Mesendoderm (in vitro differentiated cells): Measurements from ENCODE around the gene ST3GAL6.

Source experiments
- DNase-seq: peaks from one replicate; pipeline ENCODE4 v3.0.0; 2013
- H2AK5ac ChIP-seq: 2 replicates; pipeline ENCODE4 v1.6.1; 2013; ENCODE audit warnings: low read length, inconsistent platforms
- H2BK120ac ChIP-seq: 2 replicates; pipeline ENCODE4 v1.6.1; 2013; ENCODE audit warnings: low read depth, mild to moderate bottlenecking, low read length, moderate library complexity, mixed read lengths
- H2BK15ac ChIP-seq: replicated peaks from 2 replicates; pipeline ENCODE4 v1.6.1; 2013; ENCODE audit warnings: low read depth, mild to moderate bottlenecking, moderate library complexity
- H2BK5ac ChIP-seq: 2 replicates; pipeline ENCODE4 v1.6.1; 2013; ENCODE audit warnings: low read length, inconsistent platforms
- H3K18ac ChIP-seq: 2 replicates; pipeline ENCODE4 v1.6.1; 2013; ENCODE audit warnings: mild to moderate bottlenecking, low read length, mixed read lengths
- H3K23ac ChIP-seq: one replicate; pipeline ENCODE4 v1.6.1; 2013; ENCODE audit warnings: low read length
- H3K27ac ChIP-seq: 2 replicates; pipeline ENCODE4 v1.5.1; 2013; ENCODE audit warnings: low read depth, mild to moderate bottlenecking, inconsistent platforms, low read length, moderate library complexity
- H3K27me3 ChIP-seq: 2 replicates; pipeline ENCODE4 v1.6.1; 2013; ENCODE audit warnings: low read length, control low read depth, mild to moderate bottlenecking, inconsistent platforms; ENCODE audit not compliant: insufficient read depth, poor library complexity
- H3K36me3 ChIP-seq: 2 replicates; pipeline ENCODE4 v1.6.1; 2013; ENCODE audit warnings: low read length, inconsistent platforms; ENCODE audit not compliant: control insufficient read depth, insufficient read depth
- H3K4ac ChIP-seq: one replicate; pipeline ENCODE4 v1.6.1; 2013; ENCODE audit warnings: low read depth, mild to moderate bottlenecking, low read length, moderate library complexity
- H3K4me1 ChIP-seq: 2 replicates; pipeline ENCODE4 v1.6.1; 2013; ENCODE audit warnings: low read depth, low read length, inconsistent platforms; ENCODE audit not compliant: control insufficient read depth
- H3K4me2 ChIP-seq: 2 replicates; pipeline ENCODE4 v1.6.1; 2013; ENCODE audit warnings: low read length
- H3K4me3 ChIP-seq: 2 replicates; pipeline ENCODE4 v1.5.1; 2013; ENCODE audit warnings: mild to moderate bottlenecking, low read length
- H3K56ac ChIP-seq: one replicate; pipeline ENCODE4 v1.6.1; 2013; ENCODE audit warnings: low read length
- H3K79me1 ChIP-seq: 2 replicates; pipeline ENCODE4 v1.6.1; 2013; ENCODE audit warnings: low read length, inconsistent platforms
- H3K79me2 ChIP-seq: 2 replicates; pipeline ENCODE4 v1.6.1; 2013; ENCODE audit warnings: mild to moderate bottlenecking, low read length; ENCODE audit not compliant: control insufficient read depth, insufficient read depth
- H3K9ac ChIP-seq: 2 replicates; pipeline ENCODE4 v1.6.1; 2013; ENCODE audit warnings: low read length, inconsistent platforms
- H4K5ac ChIP-seq: one replicate; pipeline ENCODE4 v1.6.1; 2013; ENCODE audit warnings: low read length
- H4K8ac ChIP-seq: one replicate; pipeline ENCODE4 v1.6.1; 2013; ENCODE audit warnings: low read depth, mild to moderate bottlenecking, control low read depth, low read length, moderate library complexity
- WGBS: extraction: QIAGEN DNeasy Blood & Tissue Kit; methylation state at CpG from one replicate; pipeline ENCODE4 v1.1.7; 2013; ENCODE audit warnings: low lambda C conversion rate, missing lambda C conversion rate; ENCODE audit not compliant: insufficient coverage; ENCODE audit errors: extremely low coverage; 5-methylcytosine and 5-hydroxymethylcytosine counted together

The ST3GAL6 gene

DNA sequence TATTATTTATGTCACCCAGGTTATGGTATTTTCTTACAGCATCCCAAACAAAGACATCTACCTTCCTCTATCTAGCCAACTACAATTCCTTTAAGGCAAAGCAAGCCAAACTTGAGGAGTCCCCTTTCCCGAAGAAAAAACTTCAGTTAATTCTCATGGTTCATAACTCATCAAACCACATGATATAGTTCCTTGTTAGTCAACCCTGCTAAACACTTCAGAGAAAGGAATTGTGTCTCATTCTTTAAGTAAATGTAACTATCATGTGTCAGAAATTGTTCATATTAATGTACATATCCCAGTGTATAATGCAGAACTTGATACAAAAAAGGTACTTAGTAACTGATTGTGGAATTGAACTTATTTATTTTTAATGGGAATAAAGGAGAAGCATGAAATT lies 44.4 kb downstream of the ST3GAL6 start:
- Histone ChIP-seq H3K79me1 (no peaks in the 10 kb centered on the region), H2AK5ac (no peak overlapping the region), H3K9ac (no peak overlapping the region), H3K27me3 (no peaks in the 10 kb centered on the region), H4K8ac (no peak overlapping the region), H2BK15ac (no peak overlapping the region), H3K56ac (no peak overlapping the region), H3K79me2 (no peaks in the 10 kb centered on the region), H3K4me3 (no peak overlapping the region), H3K18ac (no peak overlapping the region), H3K23ac (no peak overlapping the region), H2BK5ac (no peak overlapping the region), H3K4me2 (no peak overlapping the region), H3K27ac (no peak overlapping the region), H3K4me1 (no peaks in the 10 kb centered on the region), H3K4ac (no peak overlapping the region), H4K5ac (no peak overlapping the region), H2BK120ac (no peak overlapping the region), H3K36me3 (peaks cover 3% of the 10 kb centered on the region)
- no peak for DNase-seq
- whole genome bisulfite sequencing, result no CpG with 5 or more reads among the region's 1 CpG

DNA sequence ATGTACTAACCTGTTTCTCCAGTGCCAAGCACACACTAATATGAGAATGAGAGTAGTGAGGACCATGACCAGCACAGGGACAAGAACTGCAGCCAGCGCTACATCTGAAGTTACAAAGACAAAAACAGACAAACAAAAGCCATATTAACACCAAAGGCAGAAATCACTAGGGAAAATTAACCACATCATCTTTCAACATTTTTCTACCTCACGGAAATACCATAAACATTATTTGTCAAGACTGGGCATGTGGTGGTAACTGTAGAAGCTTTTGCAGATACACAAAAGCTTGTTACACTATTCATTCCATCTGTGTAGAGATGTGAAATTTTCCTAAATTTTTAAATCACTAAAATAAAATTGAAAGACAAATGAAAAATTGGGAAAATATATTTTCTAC lies 44.9 kb downstream of the ST3GAL6 start:
- H4K5ac ChIP-seq, result no peak overlapping the region
- H3K4me3 ChIP-seq, result no peak overlapping the region
- no peak overlapping the region for H2BK15ac ChIP-seq
- no peak overlapping the region for H2BK120ac ChIP-seq
- H3K56ac ChIP-seq, result no peak overlapping the region
- no peak overlapping the region for H3K27ac ChIP-seq
- no peak overlapping the region for H3K23ac ChIP-seq
- no peaks in the 10 kb centered on the region for H3K79me2 ChIP-seq
- H3K27me3 ChIP-seq, result no peaks in the 10 kb centered on the region
- no peak overlapping the region for H3K18ac ChIP-seq
- peaks cover 3% of the 10 kb centered on the region for H3K36me3 ChIP-seq
- H2BK5ac ChIP-seq, result no peak overlapping the region
- no peak overlapping the region for H3K4me2 ChIP-seq
- H3K79me1 ChIP-seq, result no peaks in the 10 kb centered on the region
- H3K9ac ChIP-seq, result no peak overlapping the region
- DNase-seq, result no peak
- H2AK5ac ChIP-seq, result no peak overlapping the region
- H3K4me1 ChIP-seq, result no peaks in the 10 kb centered on the region
- no CpG with 5 or more reads among the region's 2 CpGs for WGBS
- H4K8ac ChIP-seq, result no peak overlapping the region
- H3K4ac ChIP-seq, result no peak overlapping the region

DNA sequence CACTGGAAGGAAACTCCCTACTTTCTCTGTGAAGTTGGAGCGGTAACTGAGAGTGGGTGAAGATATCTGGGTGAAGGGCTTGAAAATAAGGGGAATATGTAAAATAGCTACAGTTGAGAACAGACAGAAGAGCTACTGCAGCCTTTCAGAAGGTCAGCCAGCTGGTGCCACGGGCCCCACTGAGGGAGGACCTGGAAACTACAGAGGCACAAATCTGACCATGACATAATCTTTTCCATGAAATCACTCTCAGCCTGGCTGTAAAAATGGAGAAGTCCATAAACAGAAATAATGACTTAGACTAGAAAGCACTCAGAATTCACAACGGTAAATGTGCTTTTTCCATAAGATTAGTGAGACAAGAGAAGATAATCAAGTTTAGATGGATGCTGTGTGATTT lies 46.4 kb downstream of the ST3GAL6 start:
- H2BK5ac ChIP-seq, result no peak overlapping the region
- no peak overlapping the region for H3K27ac ChIP-seq
- H2BK15ac ChIP-seq, result no peak overlapping the region
- H4K8ac ChIP-seq, result no peak overlapping the region
- no peak overlapping the region for H3K9ac ChIP-seq
- no peak overlapping the region for H3K23ac ChIP-seq
- no peak overlapping the region for H4K5ac ChIP-seq
- no peaks in the 10 kb centered on the region for H3K27me3 ChIP-seq
- no peak overlapping the region for H3K18ac ChIP-seq
- H3K4ac ChIP-seq, result no peak overlapping the region
- no peak overlapping the region for H3K56ac ChIP-seq
- no peak overlapping the region for H2AK5ac ChIP-seq
- peaks cover 3% of the 10 kb centered on the region for H3K36me3 ChIP-seq
- no CpG with 5 or more reads among the region's 3 CpGs for WGBS
- no peaks in the 10 kb centered on the region for H3K79me1 ChIP-seq
- no peak overlapping the region for H3K4me2 ChIP-seq
- H3K4me3 ChIP-seq, result no peak overlapping the region
- H2BK120ac ChIP-seq, result no peak overlapping the region
- no peaks in the 10 kb centered on the region for H3K79me2 ChIP-seq
- DNase-seq, result no peak
- no peaks in the 10 kb centered on the region for H3K4me1 ChIP-seq

- Histone ChIP-seq H3K4ac (no peak overlapping the region), H3K18ac (no peak overlapping the region), H3K56ac (no peak overlapping the region), H3K4me3 (no peak overlapping the region), H2AK5ac (no peak overlapping the region), H3K27ac (no peak overlapping the region), H3K27me3 (no peaks in the 10 kb centered on the region), H3K23ac (no peak overlapping the region), H4K8ac (no peak overlapping the region), H4K5ac (no peak overlapping the region), H3K79me1 (no peaks in the 10 kb centered on the region), H2BK120ac (no peak overlapping the region), H2BK5ac (no peak overlapping the region), H3K79me2 (no peaks in the 10 kb centered on the region), H3K4me2 (no peak overlapping the region), H3K4me1 (no peaks in the 10 kb centered on the region), H2BK15ac (no peak overlapping the region), H3K36me3 (peaks cover 3% of the 10 kb centered on the region), H3K9ac (no peak overlapping the region)
- no peak for DNase-seq
- WGBS, result no CpG with 5 or more reads among the region's 6 CpGs
These were observed 47.9 kb downstream of the ST3GAL6 start for GRCh38 chr3:98811048-98811447.

DNA sequence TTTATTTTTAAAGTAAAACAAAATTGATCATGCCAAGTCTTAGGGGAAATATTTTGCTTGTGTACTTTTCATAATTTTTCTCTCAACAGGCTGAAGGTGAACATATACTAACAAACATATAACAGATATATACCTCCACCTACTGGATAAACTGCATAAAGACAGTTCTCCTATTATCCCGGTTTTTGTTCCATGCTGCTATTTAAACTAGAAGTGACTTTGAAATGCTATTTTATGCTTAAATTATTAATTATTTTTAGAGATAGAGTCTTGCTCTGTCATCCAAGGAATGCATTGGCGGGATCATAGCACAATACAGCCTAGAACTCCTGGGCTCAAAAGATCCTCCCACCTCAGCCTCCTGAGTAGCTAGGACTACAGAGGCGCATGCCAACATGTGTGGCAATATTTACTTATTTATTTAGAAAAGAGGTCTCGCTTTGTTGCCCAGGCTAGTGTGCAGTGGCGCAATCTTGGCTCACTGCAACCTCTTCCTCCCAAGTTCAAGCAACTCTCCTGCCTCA lies 49.8 kb downstream of the ST3GAL6 start:
- Histone ChIP-seq H3K56ac (no peak overlapping the region), H2BK15ac (no peak overlapping the region), H2BK120ac (no peak overlapping the region), H3K4me1 (no peaks in the 10 kb centered on the region), H2AK5ac (no peak overlapping the region), H3K4me2 (no peak overlapping the region), H3K79me2 (no peaks in the 10 kb centered on the region), H3K23ac (no peak overlapping the region), H3K4ac (no peak overlapping the region), H4K5ac (no peak overlapping the region), H4K8ac (no peak overlapping the region), H3K4me3 (no peak overlapping the region), H3K36me3 (no peaks in the 10 kb centered on the region), H3K9ac (no peak overlapping the region), H3K27me3 (no peaks in the 10 kb centered on the region), H3K79me1 (no peaks in the 10 kb centered on the region), H3K18ac (no peak overlapping the region), H3K27ac (no peak overlapping the region), H2BK5ac (no peak overlapping the region)
- DNase-seq, result peak; percentile 38
- no CpG with 5 or more reads among the region's 5 CpGs for WGBS

- H4K8ac ChIP-seq, result no peak overlapping the region
- H3K79me2 ChIP-seq, result no peaks in the 10 kb centered on the region
- no peaks in the 10 kb centered on the region for H3K36me3 ChIP-seq
- no peak overlapping the region for H3K4me2 ChIP-seq
- no peak overlapping the region for H3K4me3 ChIP-seq
- peak; percentile 37 for DNase-seq
- no peak overlapping the region for H3K27ac ChIP-seq
- no peak overlapping the region for H3K4ac ChIP-seq
- H2BK5ac ChIP-seq, result no peak overlapping the region
- no peaks in the 10 kb centered on the region for H3K4me1 ChIP-seq
- H3K56ac ChIP-seq, result no peak overlapping the region
- no peak overlapping the region for H3K23ac ChIP-seq
- no peak overlapping the region for H2BK15ac ChIP-seq
- H3K27me3 ChIP-seq, result no peaks in the 10 kb centered on the region
- no CpG with 5 or more reads among the region's 5 CpGs for WGBS
- H3K9ac ChIP-seq, result no peak overlapping the region
- H2BK120ac ChIP-seq, result no peak overlapping the region
- no peak overlapping the region for H4K5ac ChIP-seq
- H3K79me1 ChIP-seq, result no peaks in the 10 kb centered on the region
- no peak overlapping the region for H3K18ac ChIP-seq
- no peak overlapping the region for H2AK5ac ChIP-seq
These were observed 51.8 kb downstream of the ST3GAL6 start for GRCh38 chr3:98814817-98815420.
